B cell (primary cell): ENCODE results near the gene CEP95. TPM values are rescaled to one million over a fixed set of nuclear protein-coding genes. Genes with fewer than 3 reads are reported as not detected.
"Not testable (repeated sequence)": the region's sequence is repeated elsewhere in the genome, so short reads cannot be mapped to it uniquely, and the experiment has no call there.

Source experiments
- ATAC-seq: fragments of 200-7000 bp; cut with Tn5 transposase; one replicate; pipeline ENCODE4 v1.10.0; 2021; ENCODE audit warnings: low read depth, mild to moderate bottlenecking, moderate number of reproducible peaks, moderate library complexity
- CTCF ChIA-PET: fragments of 350-600 bp; sonication (Branson Sonifier 250); formaldehyde crosslinking; loops from one replicate; lab custom pipeline; 2021; ENCODE audit warnings: antibody characterized with exemption, inconsistent platforms; lab: Charles Lee
- POLR2A ChIA-PET: fragments of 350-600 bp; sonication (Branson Sonifier 250); formaldehyde crosslinking; loops from one replicate; lab custom pipeline; 2021; ENCODE audit warnings: antibody characterized with exemption; lab: Charles Lee
- DNase-seq: peaks from one replicate; pipeline ENCODE4 v3.0.0; 2013
- H2AFZ ChIP-seq: 2 replicates; pipeline ENCODE4 v1.6.1; 2012; ENCODE audit warnings: mild to moderate bottlenecking, low read depth, low read length; ENCODE audit not compliant: insufficient read depth, poor library complexity, severe bottlenecking
- H3K27ac ChIP-seq, 2 donors: 1 replicate in 1 of 2; 2 replicates in 1 of 2; pipeline ENCODE4 v1.5.1; 2012 to 2013; ENCODE audit warnings: low read length in 2 of 2, mild to moderate bottlenecking in 2 of 2, moderate library complexity in 1 of 2
- H3K27me3 ChIP-seq, 4 experiments: fragments of 200-600 bp in 1 of 4; sonication (generic) in 1 of 4; replicated peaks in 1 of 4; 1 replicate in 2 of 4; 2 replicates in 2 of 4; pipeline versions ENCODE4 v1.6.1 to v1.7.0; 2013 to 2016; ENCODE audit warnings: low read length in 3 of 4, mild to moderate bottlenecking in 2 of 4, mixed read lengths in 1 of 4, moderate library complexity in 1 of 4; ENCODE audit not compliant: insufficient read depth in 4 of 4, control insufficient read depth in 3 of 4; ENCODE audit errors: control extremely low read depth in 1 of 4
- H3K36me3 ChIP-seq, 2 experiments: replicated peaks in 1 of 2; 1 replicate in 1 of 2; 2 replicates in 1 of 2; pipeline versions ENCODE4 v1.6.1 to v1.7.1; 2013; ENCODE audit warnings: low read length in 1 of 2; ENCODE audit not compliant: insufficient read depth in 2 of 2, control insufficient read depth in 1 of 2; ENCODE audit errors: control extremely low read depth in 1 of 2, extremely low read depth in 1 of 2
- H3K4me1 ChIP-seq, 2 donors: fragments of 200-600 bp in 1 of 2; sonication (generic) in 1 of 2; 1 replicate in 1 of 2; 2 replicates in 1 of 2; pipeline versions ENCODE4 v1.5.1 to v1.6.1; 2013 to 2017; ENCODE audit warnings: low read length in 2 of 2; ENCODE audit not compliant: control insufficient read depth in 2 of 2, insufficient read depth in 2 of 2
- H3K4me2 ChIP-seq: replicated peaks from 2 replicates; pipeline ENCODE3; 2012; ENCODE audit warnings: mild to moderate bottlenecking, low read depth, low read length; ENCODE audit not compliant: poor library complexity, severe bottlenecking
- H3K4me3 ChIP-seq, 5 experiments: fragments of 200-600 bp in 1 of 5; sonication (generic) in 1 of 5; 1 replicate in 3 of 5; 2 replicates in 2 of 5; pipeline versions ENCODE4 v1.5.1 to v1.7.0; 2011 to 2016; ENCODE audit warnings: low read length in 4 of 5, mild to moderate bottlenecking in 4 of 5, low read depth in 2 of 5, control low read depth in 1 of 5, moderate library complexity in 1 of 5; ENCODE audit not compliant: insufficient read depth in 1 of 5; ENCODE audit errors: control extremely low read depth in 1 of 5, extremely low read depth in 1 of 5
- H3K79me2 ChIP-seq: fragments of 200-600 bp; sonication (generic); one replicate; pipeline ENCODE4 v1.6.0; 2016; ENCODE audit warnings: low read length; ENCODE audit not compliant: control insufficient read depth, insufficient read depth
- H3K9ac ChIP-seq: fragments of 200-600 bp; sonication (generic); 2 replicates; pipeline ENCODE4 v1.6.1; 2017; ENCODE audit warnings: mild to moderate bottlenecking, low read length, moderate library complexity
- H3K9me3 ChIP-seq, 3 donors: one replicate each; pipeline versions ENCODE4 v1.6.1 to v1.7.1; 2013; ENCODE audit warnings: low read length in 2 of 3; ENCODE audit not compliant: control insufficient read depth in 2 of 3, insufficient read depth in 1 of 3; ENCODE audit errors: control extremely low read depth in 1 of 3
- H4K20me1 ChIP-seq: 2 replicates; pipeline ENCODE4 v1.6.0; 2012; ENCODE audit warnings: mild to moderate bottlenecking, low read length; ENCODE audit not compliant: insufficient read depth, control insufficient read depth, poor library complexity, severe bottlenecking
- H3K27ac Mint-ChIP-seq: one replicate; pipeline ENCODE4 v1.8.0; 2021; ENCODE audit warnings: mixed read lengths
- H3K27me3 Mint-ChIP-seq: one replicate; pipeline ENCODE4 v1.8.0; 2021; ENCODE audit warnings: mixed read lengths
- H3K4me1 Mint-ChIP-seq: one replicate; pipeline ENCODE4 v1.8.0; 2021; ENCODE audit warnings: mixed read lengths
- H3K4me3 Mint-ChIP-seq: one replicate; pipeline ENCODE4 v1.8.0; 2021; ENCODE audit warnings: mixed read lengths
- H3K9me3 Mint-ChIP-seq: one replicate; pipeline ENCODE4 v1.8.0; 2022; ENCODE audit warnings: mixed read lengths; ENCODE audit not compliant: insufficient read depth
- CTCF ChIP-seq: fragments of 200-600 bp; IDR thresholded peaks from one replicate; pipeline ENCODE4 v1.8.0; 2022; ENCODE audit warnings: antibody characterized with exemption, mild to moderate bottlenecking
- EZH2 ChIP-seq: IDR thresholded peaks from 2 replicates; pipeline ENCODE4 v1.6.1; 2012; ENCODE audit warnings: borderline replicate concordance, low read depth, mild to moderate bottlenecking, moderate library complexity, low read length; ENCODE audit not compliant: insufficient read depth, poor library complexity, severe bottlenecking
- WGBS: methylation state at CpG from one replicate; pipeline ENCODE4 v1.1.5; 2013; ENCODE audit warnings: missing lambda C conversion rate; ENCODE audit not compliant: insufficient coverage; 5-methylcytosine and 5-hydroxymethylcytosine counted together
- intact Hi-C: fragments of 100-400 bp; cut with micrococcal nuclease; formaldehyde crosslinking; loops from one replicate; pipeline ENCODE4 v1.10.0; 2022
- polyA plus RNA-seq: library from polyadenylated mRNA; depleted of rRNA; stranded (reverse); fragments of >200 nt; gene quantifications from 2 replicates; pipeline ENCODE4 v1.2.3, GENCODE V29; 2012
- total RNA-seq, 2 donors: library from RNA; stranded (reverse); fragments of 120-200 nt in 1 of 2; gene quantifications; 1 replicate in 1 of 2; 2 replicates in 1 of 2; pipeline versions ENCODE4 v1.2.3 to v1.2.4, GENCODE V29; 2013 to 2022

CEP95 gene
- total and polyA plus RNA-seq, 2 donors (not counting 1 experiment from before 2014, with no cell fraction given), result 71.1 to 122 TPM

- Histone ChIP-seq H3K9ac (no peak overlapping the region), H3K36me3 (peaks cover 9 to 48% of the 10 kb centered on the region in 2 experiments), H3K27me3 (no peaks in the 10 kb centered on the region), H3K4me1 (no peaks in the 10 kb centered on the region), H3K79me2 (no peaks in the 10 kb centered on the region), H3K4me3 (no peak overlapping the region), H3K27ac (no peak overlapping the region), H3K9me3 (no peaks in the 10 kb centered on the region), H4K20me1 (no peaks in the 10 kb centered on the region), H2AFZ (no peak overlapping the region), H3K4me2 (no peak overlapping the region)
- Mint-ChIP-seq H3K27me3 (no peaks in the 10 kb centered on the region), H3K4me1 (no peaks in the 10 kb centered on the region), H3K9me3 (no peaks in the 10 kb centered on the region), H3K4me3 (no peak overlapping the region), H3K27ac (no peak overlapping the region)
- DNase-seq (no peak), ATAC-seq (no peak)
- CTCF ChIA-PET, result interaction anchor here (1.8 kb wide), 1 partner anchor 74 kb away, joined by 4 read pairs; no protein-coding TSS in a partner anchor
- no CpG with 5 or more reads among the region's 3 CpGs for WGBS
- TF ChIP-seq EZH2 (no peak), CTCF (no peak)
- POLR2A ChIA-PET, result no interaction called here
- intact Hi-C loops, result no loop called here
Measured at GRCh38 chr17:64575431-64575830, 68.7 kb downstream of the CEP95 start.

GRCh38 chr17:64577025-64577424 is 70.2 kb downstream of the CEP95 start:
- H3K9me3 Mint-ChIP-seq, ATAC-seq, H3K27me3 ChIP-seq, H2AFZ ChIP-seq, H3K27ac Mint-ChIP-seq, H3K4me2 ChIP-seq, H3K79me2 ChIP-seq, H3K4me3 Mint-ChIP-seq, H3K9me3 ChIP-seq, H4K20me1 ChIP-seq, H3K9ac ChIP-seq, DNase-seq, H3K27ac ChIP-seq, CTCF ChIA-PET, H3K4me1 ChIP-seq, POLR2A ChIA-PET, H3K27me3 Mint-ChIP-seq, H3K4me3 ChIP-seq, H3K4me1 Mint-ChIP-seq, intact Hi-C loops: not testable (repeated sequence)
- no CpG with 5 or more reads among the region's 4 CpGs for WGBS
- peaks cover 9 to 46% of the 10 kb centered on the region in 2 experiments for H3K36me3 ChIP-seq
